Glomerular visceral epithelial cell (primary cell): ENCODE measurements around the gene RAPGEF1.
"Not testable (repeated sequence)": the region's sequence is repeated elsewhere in the genome, so short reads cannot be mapped to it uniquely, and the experiment has no call there.

Experiments used
- DNase-seq: peaks from one replicate; pipeline ENCODE4 v3.0.0-alpha.2; 2016; ENCODE audit errors: extremely low spot score

Gene RAPGEF1

DNA sequence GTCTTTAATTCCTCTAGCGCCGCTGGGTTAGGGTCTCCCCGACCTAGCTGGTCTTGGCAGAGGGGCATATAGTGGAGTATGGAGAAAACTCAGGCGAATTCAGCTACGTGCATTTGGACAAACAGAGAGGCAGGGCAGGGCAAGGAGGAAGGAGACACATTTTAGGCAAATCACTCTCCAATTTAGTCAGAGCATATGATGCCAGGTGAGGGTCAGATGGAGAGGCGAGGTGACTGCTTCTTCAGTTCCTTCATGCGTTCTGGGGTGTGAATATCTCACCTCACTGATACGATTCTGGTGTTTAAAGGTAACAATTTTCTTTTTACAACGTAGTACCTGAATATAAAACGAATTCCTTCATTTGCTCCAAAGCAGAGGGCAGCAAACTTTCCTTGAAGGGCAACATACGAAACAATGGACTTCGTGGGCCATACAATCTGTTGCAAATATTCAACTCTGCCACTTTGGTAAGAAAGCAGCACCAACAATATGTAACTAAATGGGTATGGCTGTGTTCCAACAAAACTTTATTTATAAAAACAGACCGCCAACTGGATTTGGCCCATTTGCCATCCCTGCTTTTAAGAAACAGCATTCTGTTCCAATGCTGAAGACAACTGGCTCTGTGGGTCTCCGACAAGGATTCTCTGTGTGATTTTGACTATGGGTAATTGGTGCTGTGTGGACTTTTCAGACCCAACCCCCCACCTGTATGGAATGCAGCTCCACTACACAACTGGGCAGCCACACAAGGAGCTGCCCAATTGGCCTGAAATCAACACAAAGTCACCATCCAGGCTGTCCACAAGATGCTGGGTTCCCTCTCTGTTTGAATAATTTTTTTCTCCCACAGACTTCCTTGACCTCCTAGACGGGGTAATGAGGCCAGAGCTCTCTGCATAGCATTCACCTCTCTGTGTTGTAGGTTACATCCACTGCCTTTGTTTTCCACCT, 53.8 kb downstream of the RAPGEF1 start:
- no peak for DNase-seq

DNA sequence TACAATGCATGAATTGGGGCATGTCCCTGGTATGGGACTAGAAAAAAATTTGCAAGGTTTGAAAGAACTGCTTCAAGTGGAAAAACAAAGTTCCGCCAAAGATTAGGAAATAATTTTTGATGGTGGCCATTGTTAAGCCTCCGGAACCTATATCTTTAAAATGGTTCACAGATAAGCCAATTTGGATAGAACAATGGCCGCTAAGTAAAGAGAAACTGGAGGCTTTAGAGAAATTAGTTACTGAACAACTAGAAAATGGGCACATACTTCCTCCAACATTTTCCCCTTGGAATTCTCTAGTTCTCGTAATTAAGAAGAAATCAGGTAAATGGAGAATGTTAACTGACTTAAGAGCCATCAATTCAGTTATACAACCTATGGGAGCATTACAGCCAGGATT, 56.8 kb downstream of the RAPGEF1 start:
- not testable (repeated sequence) for DNase-seq

- DNase-seq = no peak
Measured at GRCh38 chr9:131682261-131682660, 57.6 kb downstream of the RAPGEF1 start.

GRCh38 chr9:131681826-131682225, 58.0 kb downstream of the RAPGEF1 start:
- not testable (repeated sequence) for DNase-seq

DNA sequence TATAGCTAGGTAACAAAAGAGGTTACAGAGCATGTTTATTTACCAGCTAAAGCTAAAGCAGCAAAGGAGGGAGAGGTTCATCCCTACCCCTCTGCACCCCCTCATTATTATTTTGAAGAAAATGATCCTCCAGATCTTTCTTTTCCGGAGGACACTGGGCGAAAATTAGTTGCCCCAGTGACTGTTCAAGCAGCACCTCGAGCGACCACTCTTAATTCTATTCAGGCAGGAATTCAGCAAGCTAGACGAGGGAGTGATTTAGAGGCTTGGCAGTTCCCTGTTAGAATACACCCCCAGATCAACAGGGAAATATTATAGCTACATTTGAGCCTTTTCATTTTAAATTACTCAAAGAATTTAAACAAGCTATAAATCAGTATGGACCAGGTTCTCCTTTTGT, 58.8 kb downstream of the RAPGEF1 start:
- DNase-seq = not testable (repeated sequence)

DNA sequence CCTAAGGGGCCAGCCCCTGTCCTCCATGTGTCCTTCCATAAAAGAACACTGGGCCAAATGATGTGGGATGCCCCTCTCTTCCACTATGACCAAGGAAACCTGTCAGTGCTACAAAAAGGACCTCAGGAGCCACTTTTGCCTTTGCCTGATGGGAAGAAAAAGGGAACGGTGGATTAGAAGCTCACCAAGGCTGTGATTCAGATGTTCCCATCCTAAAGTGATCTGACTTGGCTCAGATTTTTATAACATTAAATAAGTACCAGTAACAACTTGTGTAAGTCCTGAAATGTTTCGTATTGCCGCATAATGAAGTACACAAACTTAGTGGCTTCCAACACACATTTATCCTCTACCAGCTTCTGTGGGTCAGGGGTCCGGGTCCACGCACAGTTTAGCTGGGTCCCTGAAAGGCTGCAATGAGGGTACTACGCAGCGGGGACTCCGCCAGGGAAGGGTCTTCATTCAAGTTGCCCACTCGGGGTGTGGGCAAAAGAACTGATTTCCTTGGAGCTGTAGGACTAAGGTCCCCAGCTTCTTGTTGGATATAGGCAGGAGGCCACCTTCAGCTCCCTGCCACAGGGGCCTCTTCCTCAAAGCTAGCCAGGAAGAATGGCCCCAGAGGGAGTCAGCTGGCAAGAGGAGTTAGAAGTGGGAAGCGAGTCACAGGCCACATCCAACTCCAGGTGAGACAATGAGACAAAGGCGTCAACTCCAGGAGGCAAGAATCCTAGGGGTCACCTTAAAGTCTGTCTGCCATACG, 60.4 kb downstream of the RAPGEF1 start:
- DNase-seq = no peak

GRCh38 chr9:131678499-131679111, 61.3 kb downstream of the RAPGEF1 start:
- DNase-seq = peak; percentile 87

GRCh38 chr9:131677444-131678180, 62.3 kb downstream of the RAPGEF1 start:
- no peak for DNase-seq

GRCh38 chr9:131677049-131677443, 62.8 kb downstream of the RAPGEF1 start:
- no peak for DNase-seq

GRCh38 chr9:131676431-131676972, 63.4 kb downstream of the RAPGEF1 start:
- no peak for DNase-seq

GRCh38 chr9:131675437-131676022, 64.3 kb downstream of the RAPGEF1 start:
- no peak for DNase-seq

- no peak for DNase-seq
Measured at GRCh38 chr9:131674425-131675421, 65.2 kb downstream of the RAPGEF1 start.

DNA sequence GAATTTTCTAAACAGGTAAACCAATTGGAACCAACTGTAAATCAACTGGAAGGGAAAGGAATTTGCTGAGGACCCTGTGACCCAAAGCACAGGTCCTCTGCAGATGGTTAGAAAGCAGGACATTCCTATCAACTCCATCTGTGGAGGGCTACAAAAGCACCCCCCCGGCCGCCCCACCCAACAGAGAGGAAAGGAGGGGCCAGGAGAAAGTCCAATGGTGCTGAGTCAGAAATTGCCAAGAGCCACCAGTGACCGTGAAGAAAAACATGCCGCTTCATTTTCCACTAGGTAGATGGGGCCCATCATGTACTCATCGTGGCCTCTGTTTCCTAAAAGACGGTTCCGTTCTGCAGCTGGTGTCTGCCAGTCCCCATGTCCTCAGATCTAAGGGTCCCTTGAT, 66.3 kb downstream of the RAPGEF1 start:
- DNase-seq = no peak

DNA sequence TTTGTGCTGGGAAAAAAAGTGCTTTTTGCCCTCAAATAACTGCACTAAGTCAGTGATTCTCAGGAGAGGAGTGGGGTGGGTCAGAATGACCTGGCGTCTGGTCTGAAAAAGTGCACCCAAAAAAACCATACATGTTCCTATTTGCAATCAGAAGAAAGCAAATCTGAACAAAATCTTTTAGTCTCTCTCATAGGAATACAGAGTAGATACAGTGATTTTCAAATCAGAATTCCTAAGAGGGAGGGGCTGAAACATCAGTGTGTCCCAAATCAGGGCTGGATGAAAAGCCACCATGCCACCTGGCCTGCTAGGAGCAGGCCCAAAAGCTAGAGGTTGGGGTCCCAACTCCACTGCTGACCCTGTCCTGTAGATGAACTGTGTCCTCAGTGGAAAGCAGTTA, 66.8 kb downstream of the RAPGEF1 start:
- DNase-seq = no peak

- no peak for DNase-seq
Measured at GRCh38 chr9:131672451-131672850, 67.4 kb downstream of the RAPGEF1 start.

- DNase-seq = no peak
Measured at GRCh38 chr9:131671133-131671520, 68.7 kb downstream of the RAPGEF1 start.

- DNase-seq = no peak
Measured at GRCh38 chr9:131670247-131671132, 69.4 kb downstream of the RAPGEF1 start.

GRCh38 chr9:131669269-131670157, 70.4 kb downstream of the RAPGEF1 start:
- no peak for DNase-seq
